Omental fat pad (tissue), 4 donors: ENCODE data around the gene SLAIN2. TPM values are rescaled to one million over a fixed set of nuclear protein-coding genes. Genes with fewer than 3 reads are reported as not detected.

ENCODE experiments used
- ATAC-seq: fragments of 150-250 bp; one replicate; pipeline ENCODE4 v1.9.1; 2016; ENCODE audit warnings: mild to moderate bottlenecking, moderate library complexity; ENCODE audit not compliant: low FRiP score
- DNase-seq: peaks from one replicate; pipeline ENCODE4 v3.0.0-alpha.2; 2019; ENCODE audit warnings: low spot score
- CTCF ChIP-seq, 3 donors: fragments of 450-650 bp; IDR thresholded peaks; one replicate each; pipeline ENCODE4 v1.5.1; 2016 to 2017; ENCODE audit warnings: antibody characterized with exemption in 3 of 3, mild to moderate bottlenecking in 3 of 3, moderate library complexity in 2 of 3
- total RNA-seq, 4 donors: library from RNA; depleted of rRNA; stranded (reverse); fragments of >200 nt; gene quantifications; one replicate each; pipeline ENCODE4 v1.1.0, GENCODE V29; 2016

SLAIN2 gene
- total RNA-seq, 4 donors from 2014 or later: 27.7 to 92.6 (median 57.4) TPM

DNA sequence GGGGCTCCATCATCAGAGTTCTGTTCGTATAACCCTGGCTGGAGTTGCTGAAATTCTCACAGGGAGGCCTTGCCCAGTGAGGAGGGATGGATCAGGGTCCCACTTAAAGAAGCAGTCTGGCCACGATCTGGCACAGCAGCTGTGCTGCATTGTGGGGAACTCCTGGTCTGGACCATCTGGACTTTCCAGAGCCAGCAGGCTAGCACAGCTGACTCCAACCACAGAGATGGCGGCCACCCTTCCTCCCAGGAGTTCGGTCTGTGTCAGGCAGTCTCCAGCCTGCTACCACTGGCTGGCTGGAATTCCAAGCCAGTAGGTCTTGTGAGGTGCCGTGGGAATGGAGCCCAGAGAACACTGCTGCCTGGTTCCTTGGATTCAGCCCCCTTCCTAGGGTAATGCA is 62.0 kb downstream of the SLAIN2 start:
- ATAC-seq (no peak), DNase-seq (no peak)
- TF ChIP-seq CTCF (IDR thresholded peaks at IDR 0.05): no peak

GRCh38 chr4:48403779-48404178 is 62.5 kb downstream of the SLAIN2 start:
- TF ChIP-seq CTCF (IDR thresholded peaks at IDR 0.05): no peak
- ATAC-seq: no peak
- no peak for DNase-seq

DNA sequence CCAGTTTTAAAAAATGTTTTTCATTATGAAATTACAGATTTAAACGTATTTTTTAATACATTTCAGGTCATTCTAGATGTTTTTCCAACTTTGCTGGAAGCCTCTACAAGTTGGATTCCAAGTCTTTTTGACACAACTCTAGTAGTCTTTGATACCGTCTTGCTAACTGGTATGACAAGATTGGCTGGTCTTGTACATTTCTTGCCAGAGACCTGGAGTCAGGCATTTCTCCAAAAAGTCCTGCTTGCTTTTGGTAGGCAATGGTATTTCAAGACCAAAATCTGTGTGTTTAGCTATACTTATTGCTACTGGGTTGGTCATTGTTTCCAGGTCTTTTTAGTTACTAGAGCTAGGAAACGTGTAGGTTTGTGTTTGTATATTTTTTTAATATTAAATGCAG is 64.6 kb downstream of the SLAIN2 start:
- no peak for DNase-seq
- ATAC-seq: no peak
- TF ChIP-seq CTCF (IDR thresholded peaks at IDR 0.05): no peak

GRCh38 chr4:48409203-48409602 is 67.9 kb downstream of the SLAIN2 start:
- no peak for ATAC-seq
- DNase-seq: no peak
- no peak for TF ChIP-seq CTCF (IDR thresholded peaks at IDR 0.05)

DNA sequence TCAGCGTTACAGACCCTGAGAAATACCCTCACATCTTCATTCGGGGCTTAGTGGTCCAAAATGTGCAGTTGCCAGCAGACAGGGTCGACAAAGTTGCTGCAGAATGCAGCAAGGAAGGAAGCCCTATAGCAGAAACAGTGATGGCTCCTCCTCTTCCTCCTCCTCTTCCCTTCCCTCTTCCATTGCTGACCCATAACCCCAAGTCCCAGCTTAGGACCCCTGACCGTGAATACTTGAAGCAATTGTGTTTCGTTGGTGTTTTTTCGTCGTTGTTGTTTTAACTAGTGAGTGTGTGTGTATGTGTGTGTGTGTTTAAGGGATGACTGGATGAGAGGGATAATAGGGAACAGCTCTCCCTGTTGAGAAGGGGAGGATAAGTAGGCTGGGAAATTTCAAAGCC is 69.5 kb downstream of the SLAIN2 start:
- ATAC-seq (no peak), DNase-seq (no peak)
- no peak for TF ChIP-seq CTCF (IDR thresholded peaks at IDR 0.05)

GRCh38 chr4:48420144-48420543 is 78.8 kb downstream of the SLAIN2 start:
- no peak for DNase-seq
- TF ChIP-seq CTCF (IDR thresholded peaks at IDR 0.05): no peak
- ATAC-seq: no peak

GRCh38 chr4:48421101-48421500 is 79.8 kb downstream of the SLAIN2 start:
- TF ChIP-seq CTCF (IDR thresholded peaks at IDR 0.05): no peak
- DNase-seq: no peak
- ATAC-seq: no peak
